ENCODE measurements around the gene FGF18. TPM values are rescaled to one million over a fixed set of nuclear protein-coding genes. Genes with fewer than 3 reads are reported as not detected.

The FGF18 gene
- total and polyA plus RNA-seq, 9 of the 15 experiments (the other 6 are each of a cell fraction or from before 2014, with no cell fraction given) = 0.05 to 0.18 (median 0.11) TPM; not detected in 6

- no peak for TF ChIP-seq FIP1L1 (IDR thresholded peaks at IDR 0.05; ENCODE audit: low read depth, low read length, poor library complexity, severe bottlenecking)
- no peak for TF ChIP-seq ZNF740 (CRISPR knock-in tag; IDR thresholded peaks at IDR 0.05)
- no peak for TF ChIP-seq ZNF740 (tag; IDR thresholded peaks at IDR 0.05)
- TF ChIP-seq NFATC3 (IDR thresholded peaks at IDR 0.05) = no peak
- TF ChIP-seq HSF4 (CRISPR knock-in tag; IDR thresholded peaks at IDR 0.05; ENCODE audit: borderline replicate concordance) = no peak
- TF ChIP-seq ZKSCAN3 (CRISPR knock-in tag; IDR thresholded peaks at IDR 0.05) = no peak
- TF ChIP-seq ATF6 (CRISPR knock-in tag; IDR thresholded peaks at IDR 0.05) = no peak
- no peak for TF ChIP-seq CHD2 (IDR thresholded peaks at IDR 0.05; ENCODE audit: low read depth, low read length)
- TF ChIP-seq RFX1 (IDR thresholded peaks at IDR 0.05) = no peak
- no peak for TF ChIP-seq SREBF1 (IDR thresholded peaks at IDR 0.05; ENCODE audit: borderline replicate concordance, low read depth, low read length)
- no peak for TF ChIP-seq MCM2 (IDR thresholded peaks at IDR 0.05; ENCODE audit: low read depth)
- no peak for TF ChIP-seq HDAC2 (IDR thresholded peaks at IDR 0.05)
- TF ChIP-seq MYC (IDR thresholded peaks at IDR 0.05; ENCODE audit: low read depth, low read length) = no peak; the same call in 1 of the 2 replicates
- no peak for TF ChIP-seq MYC (CRISPR knock-in tag; IDR thresholded peaks at IDR 0.05; ENCODE audit: borderline replicate concordance, low read depth)
- no peak for TF ChIP-seq PTBP1 (IDR thresholded peaks at IDR 0.05; ENCODE audit: low read depth, low read length)
- TF ChIP-seq TEAD4 (IDR thresholded peaks at IDR 0.05; ENCODE audit: low read length) = peak; percentile 86
- no peak for TF ChIP-seq TEAD4 (CRISPR knock-in tag; IDR thresholded peaks at IDR 0.05; ENCODE audit: borderline replicate concordance)
- TF ChIP-seq FOXA3 (CRISPR knock-in tag; conservative IDR thresholded peaks at IDR 0.05 in 1 of 2, IDR thresholded peaks at IDR 0.05 in 1 of 2) = peak in 1 of 2 experiments; percentile 58; a peak in 1 of 4 replicates
- no peak for TF ChIP-seq CBFB (CRISPR knock-in tag; IDR thresholded peaks at IDR 0.05)
- no peak for TF ChIP-seq RAD51 (IDR thresholded peaks at IDR 0.05; ENCODE audit: borderline replicate concordance, low read depth)
- no peak for TF ChIP-seq SIN3A (IDR thresholded peaks at IDR 0.05; ENCODE audit: borderline replicate concordance in 2 of 2, control insufficient read depth in 1 of 2, low read depth in 2 of 2, low read length in 2 of 2)
- no peak for TF ChIP-seq MIER1 (IDR thresholded peaks at IDR 0.05; ENCODE audit: low read depth)
- TF ChIP-seq POLR2G (IDR thresholded peaks at IDR 0.05; ENCODE audit: low read depth, low read length) = no peak
- TF ChIP-seq E2F8 (IDR thresholded peaks at IDR 0.05; ENCODE audit: low read depth, partially characterized antibody) = no peak
- no peak for TF ChIP-seq RBM15 (IDR thresholded peaks at IDR 0.05; ENCODE audit: insufficient read depth, low read length)
These were observed 57.7 kb downstream of the FGF18 start (continued) for GRCh38 chr5:171477101-171477500.
